GM12878 (cell line): ENCODE measurements around the gene AP1G2.
"Not testable (repeated sequence)": the region's sequence is repeated elsewhere in the genome, so short reads cannot be mapped to it uniquely, and the experiment has no call there.

ENCODE experiments used
- EZH2 ChIP-seq: IDR thresholded peaks from 2 replicates; pipeline ENCODE4 v1.6.1; 2012; ENCODE audit warnings: low read depth, mild to moderate bottlenecking, control low read depth, inconsistent platforms, low read length, borderline replicate concordance; ENCODE audit not compliant: control insufficient read depth
- SREBF2 ChIP-seq: IDR thresholded peaks from 2 replicates; pipeline ENCODE4 v1.6.1; 2012; ENCODE audit warnings: mild to moderate bottlenecking, low read length
- TF ChIP-seq, protein P1 (sequence below): fragments of 450-650 bp; IDR thresholded peaks from 2 replicates; pipeline ENCODE4 v1.6.1; 2017; ENCODE audit warnings: mild to moderate bottlenecking, low read depth, inconsistent platforms; ENCODE audit not compliant: poor library complexity, severe bottlenecking

DNA sequence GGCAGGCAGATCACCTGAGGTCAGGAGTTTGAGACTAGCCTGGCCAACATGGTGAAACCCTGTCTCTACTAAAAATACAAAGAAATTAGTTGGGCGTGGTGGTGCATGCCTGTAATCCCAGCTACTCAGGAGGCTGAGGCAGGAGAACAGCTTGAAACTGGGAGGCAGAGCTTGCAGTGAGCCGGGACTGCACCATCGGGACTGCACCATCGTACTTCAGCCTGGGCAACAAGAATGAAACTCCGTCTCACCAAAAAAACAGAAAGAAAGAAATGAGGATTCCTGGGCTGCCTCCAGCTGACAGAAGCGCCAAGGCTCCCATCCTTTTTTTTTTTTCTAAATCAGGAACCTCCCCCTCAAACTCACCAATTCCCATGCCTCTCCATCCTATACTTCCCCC lies 30.7 kb downstream of the AP1G2 start:
- not testable (repeated sequence) for TF ChIP-seq SREBF2, EZH2
- TF ChIP-seq, protein P1, sequence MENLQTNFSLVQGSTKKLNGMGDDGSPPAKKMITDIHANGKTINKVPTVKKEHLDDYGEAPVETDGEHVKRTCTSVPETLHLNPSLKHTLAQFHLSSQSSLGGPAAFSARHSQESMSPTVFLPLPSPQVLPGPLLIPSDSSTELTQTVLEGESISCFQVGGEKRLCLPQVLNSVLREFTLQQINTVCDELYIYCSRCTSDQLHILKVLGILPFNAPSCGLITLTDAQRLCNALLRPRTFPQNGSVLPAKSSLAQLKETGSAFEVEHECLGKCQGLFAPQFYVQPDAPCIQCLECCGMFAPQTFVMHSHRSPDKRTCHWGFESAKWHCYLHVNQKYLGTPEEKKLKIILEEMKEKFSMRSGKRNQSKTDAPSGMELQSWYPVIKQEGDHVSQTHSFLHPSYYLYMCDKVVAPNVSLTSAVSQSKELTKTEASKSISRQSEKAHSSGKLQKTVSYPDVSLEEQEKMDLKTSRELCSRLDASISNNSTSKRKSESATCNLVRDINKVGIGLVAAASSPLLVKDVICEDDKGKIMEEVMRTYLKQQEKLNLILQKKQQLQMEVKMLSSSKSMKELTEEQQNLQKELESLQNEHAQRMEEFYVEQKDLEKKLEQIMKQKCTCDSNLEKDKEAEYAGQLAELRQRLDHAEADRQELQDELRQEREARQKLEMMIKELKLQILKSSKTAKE, result not testable (repeated sequence)
